ENCODE data around the gene HDAC9.
"Not testable (repeated sequence)": the region's sequence is repeated elsewhere in the genome, so short reads cannot be mapped to it uniquely, and the experiment has no call there.

HDAC9 gene

DNA sequence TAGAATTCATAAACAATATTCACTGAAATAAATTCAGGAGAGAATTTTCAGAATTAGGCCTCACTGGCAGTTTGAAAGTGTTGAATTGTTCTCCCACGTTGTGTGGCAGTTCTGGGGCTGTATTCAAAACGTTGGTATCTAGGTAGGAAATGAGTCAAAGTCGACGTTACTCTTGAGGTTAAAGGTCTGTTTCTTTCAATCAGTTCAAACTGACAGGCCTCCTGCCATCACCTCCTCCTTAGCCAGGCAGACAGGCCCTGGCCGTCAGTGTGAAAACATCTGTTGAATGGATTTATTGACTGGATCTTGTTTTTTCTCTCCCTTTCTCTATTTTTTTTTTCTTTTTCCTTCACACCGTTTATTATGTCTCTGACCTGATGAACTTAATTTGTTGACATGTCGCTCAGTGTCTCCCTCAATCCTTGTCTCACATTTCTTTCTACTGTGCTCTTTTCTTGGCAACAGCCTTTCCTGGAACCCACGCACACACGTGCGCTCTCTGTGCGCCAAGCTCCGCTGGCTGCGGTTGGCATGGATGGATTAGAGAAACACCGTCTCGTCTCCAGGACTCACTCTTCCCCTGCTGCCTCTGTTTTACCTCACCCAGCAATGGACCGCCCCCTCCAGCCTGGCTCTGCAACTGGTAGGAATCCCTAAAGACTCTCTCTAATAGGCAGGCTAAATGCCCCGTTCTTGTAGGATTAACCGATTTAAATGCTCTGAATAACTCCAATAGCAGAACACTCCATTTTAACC lies 231.7 kb downstream of the HDAC9 start:
- no peak overlapping the region for H3K27ac ChIP-seq (ENCODE audit: insufficient read depth, low read length, poor library complexity, severe bottlenecking)
- no peak overlapping the region for H3K4me3 ChIP-seq (ENCODE audit: insufficient read depth, low read depth, low read length, poor library complexity, severe bottlenecking)
- H3K36me3 ChIP-seq (ENCODE audit: control insufficient read depth, insufficient read depth, low read length) = no peaks in the 10 kb centered on the region
- no peaks in the 10 kb centered on the region for H3K9me3 ChIP-seq (ENCODE audit: control insufficient read depth, low read length)
- H3K4me1 ChIP-seq (ENCODE audit: control insufficient read depth, insufficient read depth, low read length, poor library complexity, severe bottlenecking) = no peaks in the 10 kb centered on the region
- no peaks in the 10 kb centered on the region for H3K27me3 ChIP-seq (replicated peaks; ENCODE audit: control insufficient read depth, insufficient read depth, low read length, poor library complexity, severe bottlenecking)
- no peak for DNase-seq

GRCh38 chr7:18736012-18736411 lies 240.5 kb downstream of the HDAC9 start:
- H3K36me3 ChIP-seq (ENCODE audit: control insufficient read depth, insufficient read depth, low read length); H3K27me3 ChIP-seq (replicated peaks; ENCODE audit: control insufficient read depth, insufficient read depth, low read length, poor library complexity, severe bottlenecking); H3K4me3 ChIP-seq (ENCODE audit: insufficient read depth, low read depth, low read length, poor library complexity, severe bottlenecking); H3K27ac ChIP-seq (ENCODE audit: insufficient read depth, low read length, poor library complexity, severe bottlenecking); H3K4me1 ChIP-seq (ENCODE audit: control insufficient read depth, insufficient read depth, low read length, poor library complexity, severe bottlenecking); H3K9me3 ChIP-seq (ENCODE audit: control insufficient read depth, low read length); DNase-seq: not testable (repeated sequence)

GRCh38 chr7:18740579-18740988 lies 245.0 kb downstream of the HDAC9 start:
- no peak overlapping the region for H3K27ac ChIP-seq (ENCODE audit: insufficient read depth, low read length, poor library complexity, severe bottlenecking)
- H3K9me3 ChIP-seq (ENCODE audit: control insufficient read depth, low read length) = no peaks in the 10 kb centered on the region
- H3K36me3 ChIP-seq (ENCODE audit: control insufficient read depth, insufficient read depth, low read length) = no peaks in the 10 kb centered on the region
- no peak for DNase-seq
- H3K27me3 ChIP-seq (replicated peaks; ENCODE audit: control insufficient read depth, insufficient read depth, low read length, poor library complexity, severe bottlenecking) = no peaks in the 10 kb centered on the region
- no peaks in the 10 kb centered on the region for H3K4me1 ChIP-seq (ENCODE audit: control insufficient read depth, insufficient read depth, low read length, poor library complexity, severe bottlenecking)
- H3K4me3 ChIP-seq (ENCODE audit: insufficient read depth, low read depth, low read length, poor library complexity, severe bottlenecking) = no peak overlapping the region

- H3K4me3 ChIP-seq (ENCODE audit: insufficient read depth, low read depth, low read length, poor library complexity, severe bottlenecking) = no peak overlapping the region
- H3K36me3 ChIP-seq (ENCODE audit: control insufficient read depth, insufficient read depth, low read length) = no peaks in the 10 kb centered on the region
- no peaks in the 10 kb centered on the region for H3K9me3 ChIP-seq (ENCODE audit: control insufficient read depth, low read length)
- no peaks in the 10 kb centered on the region for H3K27me3 ChIP-seq (replicated peaks; ENCODE audit: control insufficient read depth, insufficient read depth, low read length, poor library complexity, severe bottlenecking)
- H3K4me1 ChIP-seq (ENCODE audit: control insufficient read depth, insufficient read depth, low read length, poor library complexity, severe bottlenecking) = no peaks in the 10 kb centered on the region
- no peak overlapping the region for H3K27ac ChIP-seq (ENCODE audit: insufficient read depth, low read length, poor library complexity, severe bottlenecking)
- DNase-seq = no peak
These were observed 258.5 kb downstream of the HDAC9 start for GRCh38 chr7:18753972-18754610.

DNA sequence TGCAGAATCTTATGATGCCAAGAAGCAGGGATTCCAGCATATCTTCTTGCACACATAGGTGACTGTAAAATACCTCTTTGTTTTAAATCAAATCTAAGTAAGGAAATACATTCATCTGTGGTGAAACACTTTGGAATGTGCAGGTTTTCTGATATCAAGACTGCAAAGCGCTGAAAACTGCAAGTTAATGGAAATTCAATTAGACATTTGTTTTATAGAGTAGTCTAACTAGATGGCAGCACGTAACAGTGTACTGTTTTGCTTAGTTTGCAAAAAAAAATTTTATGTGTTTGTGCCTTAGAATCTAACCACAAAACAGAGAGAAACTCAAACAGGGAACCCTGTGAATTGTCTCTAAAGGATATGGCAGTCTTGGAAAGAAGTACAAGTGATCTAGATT lies 259.2 kb downstream of the HDAC9 start:
- no peaks in the 10 kb centered on the region for H3K36me3 ChIP-seq (ENCODE audit: control insufficient read depth, insufficient read depth, low read length)
- H3K9me3 ChIP-seq (ENCODE audit: control insufficient read depth, low read length) = no peaks in the 10 kb centered on the region
- no peaks in the 10 kb centered on the region for H3K4me1 ChIP-seq (ENCODE audit: control insufficient read depth, insufficient read depth, low read length, poor library complexity, severe bottlenecking)
- no peak for DNase-seq
- H3K27me3 ChIP-seq (replicated peaks; ENCODE audit: control insufficient read depth, insufficient read depth, low read length, poor library complexity, severe bottlenecking) = no peaks in the 10 kb centered on the region
- no peak overlapping the region for H3K27ac ChIP-seq (ENCODE audit: insufficient read depth, low read length, poor library complexity, severe bottlenecking)
- H3K4me3 ChIP-seq (ENCODE audit: insufficient read depth, low read depth, low read length, poor library complexity, severe bottlenecking) = no peak overlapping the region

DNA sequence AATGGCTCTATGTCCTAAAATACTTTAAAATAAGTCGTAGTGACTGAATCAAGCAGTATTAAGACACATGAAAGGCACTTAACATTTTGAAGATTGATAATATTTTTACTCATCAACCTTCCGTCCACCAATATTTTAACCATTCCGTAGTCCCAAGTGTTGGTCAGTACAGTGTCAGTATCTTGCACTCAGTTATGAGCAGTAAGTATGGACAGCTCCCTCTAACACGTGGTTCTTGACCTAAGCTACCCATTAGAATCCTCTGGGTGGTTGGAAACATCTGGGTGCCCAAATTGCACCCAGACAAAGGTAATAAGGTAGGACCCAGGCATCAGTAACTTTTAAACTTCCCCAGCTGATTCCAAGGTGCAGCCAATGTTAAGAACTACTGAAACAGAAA lies 260.2 kb downstream of the HDAC9 start:
- Histone ChIP-seq H3K27ac (ENCODE audit: insufficient read depth, low read length, poor library complexity, severe bottlenecking) (no peak overlapping the region), H3K9me3 (ENCODE audit: control insufficient read depth, low read length) (no peaks in the 10 kb centered on the region), H3K36me3 (ENCODE audit: control insufficient read depth, insufficient read depth, low read length) (no peaks in the 10 kb centered on the region), H3K27me3 (replicated peaks; ENCODE audit: control insufficient read depth, insufficient read depth, low read length, poor library complexity, severe bottlenecking) (no peaks in the 10 kb centered on the region), H3K4me1 (ENCODE audit: control insufficient read depth, insufficient read depth, low read length, poor library complexity, severe bottlenecking) (no peaks in the 10 kb centered on the region), H3K4me3 (ENCODE audit: insufficient read depth, low read depth, low read length, poor library complexity, severe bottlenecking) (no peak overlapping the region)
- no peak for DNase-seq

GRCh38 chr7:18756378-18757050 lies 261.0 kb downstream of the HDAC9 start:
- Histone ChIP-seq H3K4me1 (ENCODE audit: control insufficient read depth, insufficient read depth, low read length, poor library complexity, severe bottlenecking) (no peaks in the 10 kb centered on the region), H3K4me3 (ENCODE audit: insufficient read depth, low read depth, low read length, poor library complexity, severe bottlenecking) (no peak overlapping the region), H3K27ac (ENCODE audit: insufficient read depth, low read length, poor library complexity, severe bottlenecking) (no peak overlapping the region), H3K9me3 (ENCODE audit: control insufficient read depth, low read length) (no peaks in the 10 kb centered on the region), H3K27me3 (replicated peaks; ENCODE audit: control insufficient read depth, insufficient read depth, low read length, poor library complexity, severe bottlenecking) (no peaks in the 10 kb centered on the region), H3K36me3 (ENCODE audit: control insufficient read depth, insufficient read depth, low read length) (no peaks in the 10 kb centered on the region)
- no peak for DNase-seq

DNA sequence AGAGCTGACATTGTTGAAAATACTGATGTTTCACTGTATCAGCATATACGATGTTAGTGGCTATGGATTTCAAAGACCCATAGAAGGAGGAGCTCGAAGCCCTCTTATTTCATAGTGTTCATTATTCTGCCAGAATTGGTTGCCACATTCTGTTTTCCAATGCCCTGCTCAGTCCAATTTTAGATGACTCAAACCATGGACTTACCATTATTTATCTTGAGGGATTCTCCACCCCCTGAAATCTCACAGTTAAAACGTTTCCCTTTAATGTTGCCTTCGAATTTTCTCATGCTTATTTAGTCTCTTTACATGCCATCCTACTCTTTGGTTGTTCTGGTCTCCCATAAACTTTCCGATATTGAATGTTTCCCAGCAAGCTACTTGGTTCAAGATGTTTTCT lies 264.5 kb downstream of the HDAC9 start:
- Histone ChIP-seq H3K27ac (ENCODE audit: insufficient read depth, low read length, poor library complexity, severe bottlenecking) (no peak overlapping the region), H3K4me1 (ENCODE audit: control insufficient read depth, insufficient read depth, low read length, poor library complexity, severe bottlenecking) (no peaks in the 10 kb centered on the region), H3K36me3 (ENCODE audit: control insufficient read depth, insufficient read depth, low read length) (no peaks in the 10 kb centered on the region), H3K27me3 (replicated peaks; ENCODE audit: control insufficient read depth, insufficient read depth, low read length, poor library complexity, severe bottlenecking) (no peaks in the 10 kb centered on the region), H3K4me3 (ENCODE audit: insufficient read depth, low read depth, low read length, poor library complexity, severe bottlenecking) (no peak overlapping the region), H3K9me3 (ENCODE audit: control insufficient read depth, low read length) (no peaks in the 10 kb centered on the region)
- DNase-seq = no peak

DNA sequence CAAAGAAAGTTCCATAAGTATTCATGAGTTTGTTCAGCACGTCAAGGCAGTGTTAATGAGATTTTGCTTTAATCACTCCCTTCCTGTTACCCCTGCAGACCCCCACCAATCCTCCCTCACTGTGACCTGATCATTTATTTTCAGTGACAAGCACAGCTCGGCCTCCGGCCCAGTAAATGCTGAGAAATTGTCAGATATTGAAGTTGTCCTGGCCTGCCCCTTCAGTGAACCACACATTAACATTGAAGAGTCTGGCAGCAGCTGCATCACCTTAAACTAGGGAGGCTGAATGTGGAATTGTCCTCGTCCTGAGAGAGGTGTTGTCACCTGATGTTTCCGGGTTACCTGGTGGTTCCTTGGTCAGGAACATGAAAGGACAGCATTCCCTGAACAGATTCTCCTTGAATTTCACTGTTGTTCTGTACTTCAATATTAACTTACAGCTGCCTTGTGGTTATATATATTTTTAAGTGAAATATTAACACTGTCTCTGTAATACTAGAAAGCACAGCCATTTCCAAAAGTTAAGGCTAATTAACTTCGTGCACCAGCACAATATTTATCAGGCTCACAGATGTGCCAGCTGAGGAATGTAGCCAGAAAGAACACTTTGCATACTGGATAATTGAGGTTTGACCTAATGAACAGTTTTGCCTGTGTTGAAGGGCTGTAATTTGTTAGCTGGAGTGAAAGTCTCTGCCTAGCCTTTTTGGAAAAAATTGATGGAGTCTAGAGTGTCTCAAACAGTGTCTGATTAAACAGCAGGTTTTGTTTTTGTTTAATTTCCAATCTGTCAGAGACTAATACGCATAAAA lies 265.3 kb downstream of the HDAC9 start:
- DNase-seq = no peak
- no peaks in the 10 kb centered on the region for H3K36me3 ChIP-seq (ENCODE audit: control insufficient read depth, insufficient read depth, low read length)
- no peaks in the 10 kb centered on the region for H3K9me3 ChIP-seq (ENCODE audit: control insufficient read depth, low read length)
- no peaks in the 10 kb centered on the region for H3K27me3 ChIP-seq (replicated peaks; ENCODE audit: control insufficient read depth, insufficient read depth, low read length, poor library complexity, severe bottlenecking)
- H3K27ac ChIP-seq (ENCODE audit: insufficient read depth, low read length, poor library complexity, severe bottlenecking) = no peak overlapping the region
- no peak overlapping the region for H3K4me3 ChIP-seq (ENCODE audit: insufficient read depth, low read depth, low read length, poor library complexity, severe bottlenecking)
- no peaks in the 10 kb centered on the region for H3K4me1 ChIP-seq (ENCODE audit: control insufficient read depth, insufficient read depth, low read length, poor library complexity, severe bottlenecking)
